T-helper 2 cell treated with Interferon-gamma antibody and Interleukin-4, amounts not matched to agents 100 ng/mL and 5 ng/mL, for 36 hours (primary cell): ENCODE data around the gene ATP6V1C2. TPM values are rescaled to one million over a fixed set of nuclear protein-coding genes. Genes with fewer than 3 reads are reported as not detected.

Source experiments
- intact Hi-C: fragments of 100-400 bp; cut with micrococcal nuclease; formaldehyde crosslinking; loops from one replicate; pipeline ENCODE4 v1.15.1; 2023
- total RNA-seq: library from RNA; stranded (reverse); gene quantifications from 2 replicates; pipeline ENCODE4 v1.2.3, GENCODE V29; 2022

The ATP6V1C2 gene
- not detected in 2 replicates for total RNA-seq

GRCh38 chr2:10721396-10722251, at the start of gene ATP6V1C2:
Gene ATP6V1C2 (plus strand): TSS chr2:10721630. CDS start chr2:10722850, 1,220 bp downstream.
- intact Hi-C loops: no loop called here

- intact Hi-C loops: no loop called here
These were observed 46.3 kb upstream of the ATP6V1C2 start for GRCh38 chr2:10675131-10675530.

GRCh38 chr2:10678225-10678624, 43.2 kb upstream of the ATP6V1C2 start:
- intact Hi-C loops: no loop called here

GRCh38 chr2:10680214-10680613, 41.2 kb upstream of the ATP6V1C2 start:
- intact Hi-C loops: no loop called here

- intact Hi-C loops: no loop called here
These were observed 40.5 kb upstream of the ATP6V1C2 start for GRCh38 chr2:10680957-10681356.

GRCh38 chr2:10686176-10686730, 35.2 kb upstream of the ATP6V1C2 start:
- intact Hi-C loops: no loop called here

- intact Hi-C loops: no loop called here
These were observed 32.3 kb upstream of the ATP6V1C2 start for GRCh38 chr2:10688921-10689807.

GRCh38 chr2:10691521-10691920, 29.9 kb upstream of the ATP6V1C2 start:
- intact Hi-C loops: loop anchor here (2.0 to 5.0 kb wide), 2 partner anchors 121 to 571 kb away; partner anchors contain the start of gene PDIA6

GRCh38 chr2:10700078-10700803, 21.2 kb upstream of the ATP6V1C2 start:
- intact Hi-C loops: no loop called here

- intact Hi-C loops: no loop called here
These were observed 17.3 kb upstream of the ATP6V1C2 start for GRCh38 chr2:10704034-10704594.

- intact Hi-C loops: no loop called here
These were observed 15.4 kb upstream of the ATP6V1C2 start for GRCh38 chr2:10706033-10706432.

- intact Hi-C loops: no loop called here
These were observed 13.6 kb upstream of the ATP6V1C2 start for GRCh38 chr2:10707831-10708230.

GRCh38 chr2:10709290-10709939, 12.0 kb upstream of the ATP6V1C2 start:
- intact Hi-C loops: no loop called here

GRCh38 chr2:10712185-10712809, 9.1 kb upstream of the ATP6V1C2 start:
- intact Hi-C loops: no loop called here

GRCh38 chr2:10716581-10716980, 4.8 kb upstream of the ATP6V1C2 start:
- intact Hi-C loops: no loop called here

- intact Hi-C loops: no loop called here
These were observed 3.8 kb upstream of the ATP6V1C2 start for GRCh38 chr2:10717628-10718027.

- intact Hi-C loops: no loop called here
These were observed 1.1 kb upstream of the ATP6V1C2 start for GRCh38 chr2:10720306-10720705.

- intact Hi-C loops: no loop called here
These were observed 459 bp upstream of the ATP6V1C2 start for GRCh38 chr2:10720947-10721395.

GRCh38 chr2:10722252-10722825, 909 bp downstream of the ATP6V1C2 start:
- intact Hi-C loops: no loop called here
